ENCODE results near the gene LOXL4.
"Not testable (repeated sequence)": the region's sequence is repeated elsewhere in the genome, so short reads cannot be mapped to it uniquely, and the experiment has no call there.

Gene LOXL4

GRCh38 chr10:98240524-98240923 lies 27.5 kb downstream of the LOXL4 start:
- DNase-seq, result no peak

- no peak for DNase-seq
Measured at GRCh38 chr10:98238391-98238790, 29.6 kb downstream of the LOXL4 start.

- no peak for DNase-seq
Measured at GRCh38 chr10:98236862-98237261, 31.1 kb downstream of the LOXL4 start.

GRCh38 chr10:98235846-98236245 lies 32.1 kb downstream of the LOXL4 start:
- no peak for DNase-seq

- no peak for DNase-seq
Measured at GRCh38 chr10:98231417-98231816, 36.6 kb downstream of the LOXL4 start.

GRCh38 chr10:98228266-98228665 lies 39.7 kb downstream of the LOXL4 start:
- not testable (repeated sequence) for DNase-seq

- DNase-seq, result not testable (repeated sequence)
Measured at GRCh38 chr10:98227713-98228112, 40.3 kb downstream of the LOXL4 start.

- no peak for DNase-seq
Measured at GRCh38 chr10:98226508-98227144, 41.4 kb downstream of the LOXL4 start.

- no peak for DNase-seq
Measured at GRCh38 chr10:98224996-98225395, 43.0 kb downstream of the LOXL4 start.

GRCh38 chr10:98224509-98224908 lies 43.5 kb downstream of the LOXL4 start:
- no peak for DNase-seq

- no peak for DNase-seq
Measured at GRCh38 chr10:98223874-98224273, 44.1 kb downstream of the LOXL4 start.

GRCh38 chr10:98217801-98218200 lies 50.2 kb downstream of the LOXL4 start:
- no peak for DNase-seq

GRCh38 chr10:98215373-98215772 lies 52.6 kb downstream of the LOXL4 start:
- no peak for DNase-seq

- DNase-seq, result no peak
Measured at GRCh38 chr10:98213740-98214139, 54.3 kb downstream of the LOXL4 start.

- no peak for DNase-seq
Measured at GRCh38 chr10:98212196-98212595, 55.8 kb downstream of the LOXL4 start.

GRCh38 chr10:98209441-98209840 lies 58.6 kb downstream of the LOXL4 start:
- DNase-seq, result no peak

- no peak for DNase-seq
Measured at GRCh38 chr10:98208925-98209324, 59.1 kb downstream of the LOXL4 start.

- no peak for DNase-seq
Measured at GRCh38 chr10:98205351-98205750, 62.6 kb downstream of the LOXL4 start.

GRCh38 chr10:98202378-98202777 lies 65.6 kb downstream of the LOXL4 start:
- DNase-seq, result no peak

- DNase-seq, result no peak
Measured at GRCh38 chr10:98201760-98202159, 66.2 kb downstream of the LOXL4 start.
